ENCODE data around the gene GNPAT.

The GNPAT gene

DNA sequence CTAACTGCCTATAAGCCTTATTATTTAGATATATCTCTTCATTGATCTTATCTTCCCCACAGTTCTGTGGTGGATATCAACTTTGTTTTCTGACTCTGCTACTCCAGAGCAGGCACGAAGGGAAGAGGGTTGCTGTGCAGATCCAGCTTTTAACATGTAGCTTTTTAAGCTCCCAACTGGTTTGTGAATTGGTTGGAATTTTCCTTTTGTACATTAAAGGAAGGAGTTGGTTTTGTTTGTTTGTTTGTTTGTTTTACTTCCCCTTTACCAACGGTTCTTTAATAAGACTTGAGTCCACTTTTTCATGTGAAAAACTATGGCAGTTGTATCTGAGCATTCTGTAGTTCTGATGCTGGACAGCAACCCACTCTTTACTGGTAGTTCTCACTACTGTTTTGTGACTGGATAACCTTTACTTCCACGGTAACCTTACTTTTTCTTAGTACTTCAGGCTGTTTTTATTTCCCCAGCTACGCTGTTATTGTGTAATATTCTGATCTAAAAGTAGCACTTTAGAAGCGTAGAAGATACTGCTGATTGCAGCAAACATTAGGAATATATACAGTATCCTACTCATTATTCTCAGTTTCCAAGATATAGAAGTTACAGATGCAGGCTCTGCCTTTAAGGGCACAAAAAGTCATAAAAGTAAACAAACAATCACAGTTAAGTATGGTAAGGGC, 1.6 kb downstream of the GNPAT start:
- peak; percentile 34 to 37 for DNase-seq (ENCODE audit: low read depth in 2 of 2)

DNA sequence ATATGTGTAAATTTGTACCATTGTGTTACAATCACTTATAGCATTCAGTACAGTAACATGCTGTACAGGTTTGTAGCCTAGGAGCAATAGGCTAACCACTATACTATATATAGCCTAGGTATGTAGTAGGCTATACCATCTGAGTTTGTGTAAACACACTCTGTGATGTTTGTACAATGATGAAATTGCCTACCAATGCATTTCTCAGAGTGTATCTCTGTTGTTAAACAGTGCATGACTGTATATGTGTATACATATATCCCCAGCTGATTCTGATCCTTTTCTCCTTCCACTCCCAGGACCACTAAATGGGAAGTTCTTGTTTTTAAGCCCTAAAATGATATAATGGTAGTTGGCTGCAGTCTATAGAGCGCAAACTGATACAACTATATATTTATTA, 7.8 kb downstream of the GNPAT start:
- TF ChIP-seq, protein P1, sequence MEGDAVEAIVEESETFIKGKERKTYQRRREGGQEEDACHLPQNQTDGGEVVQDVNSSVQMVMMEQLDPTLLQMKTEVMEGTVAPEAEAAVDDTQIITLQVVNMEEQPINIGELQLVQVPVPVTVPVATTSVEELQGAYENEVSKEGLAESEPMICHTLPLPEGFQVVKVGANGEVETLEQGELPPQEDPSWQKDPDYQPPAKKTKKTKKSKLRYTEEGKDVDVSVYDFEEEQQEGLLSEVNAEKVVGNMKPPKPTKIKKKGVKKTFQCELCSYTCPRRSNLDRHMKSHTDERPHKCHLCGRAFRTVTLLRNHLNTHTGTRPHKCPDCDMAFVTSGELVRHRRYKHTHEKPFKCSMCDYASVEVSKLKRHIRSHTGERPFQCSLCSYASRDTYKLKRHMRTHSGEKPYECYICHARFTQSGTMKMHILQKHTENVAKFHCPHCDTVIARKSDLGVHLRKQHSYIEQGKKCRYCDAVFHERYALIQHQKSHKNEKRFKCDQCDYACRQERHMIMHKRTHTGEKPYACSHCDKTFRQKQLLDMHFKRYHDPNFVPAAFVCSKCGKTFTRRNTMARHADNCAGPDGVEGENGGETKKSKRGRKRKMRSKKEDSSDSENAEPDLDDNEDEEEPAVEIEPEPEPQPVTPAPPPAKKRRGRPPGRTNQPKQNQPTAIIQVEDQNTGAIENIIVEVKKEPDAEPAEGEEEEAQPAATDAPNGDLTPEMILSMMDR (IDR thresholded peaks at IDR 0.05; ENCODE audit: low read depth, low read length), result no peak
- DNase-seq (ENCODE audit: low read depth in 2 of 2), result no peak
- H3K4me3 ChIP-seq (replicated peaks in 1 of 2; ENCODE audit: low read depth in 2 of 2, low read length in 2 of 2), result no peak overlapping the region

More for the DNA sequence above, 1.6 kb downstream of the GNPAT start:
- TF ChIP-seq, protein P1 (IDR thresholded peaks at IDR 0.05; ENCODE audit: low read depth, low read length), result no peak
- peak overlapping the region in 1 of 2 donors; percentile 90 for H3K4me3 ChIP-seq (replicated peaks in 1 of 2; ENCODE audit: low read depth in 2 of 2, low read length in 2 of 2)

- TF ChIP-seq, protein P1 (IDR thresholded peaks at IDR 0.05; ENCODE audit: low read depth, low read length), result no peak
- no peak for DNase-seq (ENCODE audit: low read depth in 2 of 2)
Observed at GRCh38 chr1:231252336-231252735, 11.3 kb downstream of the GNPAT start.

DNA sequence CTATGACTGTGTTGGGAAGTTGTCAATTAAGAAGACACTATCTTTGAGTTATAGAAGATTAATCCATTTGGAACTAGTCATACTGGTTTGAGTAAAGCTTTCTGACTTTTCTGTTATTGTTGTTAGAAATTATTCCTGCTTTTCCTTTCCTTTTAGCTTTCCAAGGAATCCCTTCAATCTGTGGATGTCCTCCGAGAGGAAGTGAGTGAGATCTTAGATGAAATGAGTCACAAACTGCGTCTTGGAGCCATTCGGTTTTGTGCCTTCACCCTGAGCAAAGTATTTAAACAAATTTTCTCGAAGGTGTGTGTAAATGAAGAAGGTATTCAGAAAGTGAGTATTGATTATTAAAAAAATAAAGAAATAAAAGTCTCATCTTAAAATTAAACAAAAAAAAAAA, 19.3 kb downstream of the GNPAT start:
- no peak overlapping the region for H3K4me3 ChIP-seq (replicated peaks in 1 of 2; ENCODE audit: low read depth in 2 of 2, low read length in 2 of 2)
- DNase-seq (ENCODE audit: low read depth in 2 of 2), result no peak
- TF ChIP-seq, protein P1 (IDR thresholded peaks at IDR 0.05; ENCODE audit: low read depth, low read length), result no peak

More at GRCh38 chr1:231252336-231252735, 11.3 kb downstream of the GNPAT start:
- H3K4me3 ChIP-seq (replicated peaks in 1 of 2; ENCODE audit: low read depth in 2 of 2, low read length in 2 of 2), result no peak overlapping the region

GRCh38 chr1:231264642-231265041, 23.6 kb downstream of the GNPAT start:
- TF ChIP-seq, protein P1 (IDR thresholded peaks at IDR 0.05; ENCODE audit: low read depth, low read length), result no peak
- no peak overlapping the region for H3K4me3 ChIP-seq (replicated peaks in 1 of 2; ENCODE audit: low read depth in 2 of 2, low read length in 2 of 2)
- no peak for DNase-seq (ENCODE audit: low read depth in 2 of 2)

DNA sequence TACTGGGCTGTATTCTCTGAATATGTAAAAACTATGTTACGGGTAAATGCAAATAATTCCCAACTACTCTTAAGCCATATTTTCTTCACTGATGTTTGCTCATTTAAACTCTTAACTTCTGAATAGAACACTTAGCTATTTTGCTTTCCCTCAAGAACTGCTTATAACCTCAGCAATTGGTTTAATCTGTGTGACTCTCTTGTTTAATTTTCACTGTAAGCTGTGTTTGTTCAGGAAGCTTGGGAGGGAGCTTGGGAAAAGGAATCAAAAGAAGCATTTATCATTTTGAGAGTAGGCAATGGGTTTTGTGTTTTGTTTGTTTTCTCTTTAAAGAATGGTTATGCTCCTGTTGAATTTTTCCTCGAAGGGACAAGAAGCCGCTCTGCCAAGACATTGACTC, 24.4 kb downstream of the GNPAT start:
- H3K4me3 ChIP-seq (replicated peaks in 1 of 2; ENCODE audit: low read depth in 2 of 2, low read length in 2 of 2), result no peak overlapping the region
- TF ChIP-seq, protein P1 (IDR thresholded peaks at IDR 0.05; ENCODE audit: low read depth, low read length), result no peak
- no peak for DNase-seq (ENCODE audit: low read depth in 2 of 2)

Measured in cardiac fibroblast (primary cell).